Stimulated activated CD8-positive, alpha-beta memory T cell treated with anti-CD3 and anti-CD28 coated beads, Interleukin-12 subunit alpha, Interleukin-12 subunit beta, amount 100 ng/mL, for 24 hours (primary cell): ENCODE data around the gene NBEAL1.
"Not testable (repeated sequence)": the region's sequence is repeated elsewhere in the genome, so short reads cannot be mapped to it uniquely, and the experiment has no call there.

Experiments used
- DNase-seq: peaks from one replicate; pipeline ENCODE4 v3.0.0-alpha.2; 2020; ENCODE audit errors: extremely low read depth

NBEAL1 gene

DNA sequence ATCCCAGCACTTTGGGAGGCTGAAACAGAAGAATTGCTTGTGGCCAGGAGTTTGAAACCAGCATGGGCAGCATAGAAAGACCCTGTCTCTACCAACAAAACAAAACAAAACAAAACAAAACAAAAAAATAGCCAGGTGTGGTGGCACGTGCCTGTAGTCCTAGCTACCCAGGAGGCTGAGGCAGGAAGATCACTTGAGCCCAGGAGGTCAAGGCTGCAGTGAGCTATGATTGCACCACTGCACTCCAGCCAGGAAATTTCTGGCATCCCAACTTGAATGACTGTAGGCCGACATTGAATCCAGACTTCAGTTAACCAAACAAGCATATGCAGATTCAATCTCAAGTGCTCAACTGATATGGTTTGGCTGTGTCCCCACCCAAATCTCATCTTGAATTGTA is 215.0 kb downstream of the NBEAL1 start:
- DNase-seq: not testable (repeated sequence)

GRCh38 chr2:203237346-203238238 is 222.9 kb downstream of the NBEAL1 start:
- DNase-seq: no peak

- DNase-seq: no peak
Observed at GRCh38 chr2:203238292-203238703, 223.6 kb downstream of the NBEAL1 start.

GRCh38 chr2:203238704-203239526 is 224.2 kb downstream of the NBEAL1 start, which contains the start of gene CYP20A1:
Gene CYP20A1, plus strand, starts transcription at chr2:203239018. Its CDS starts 45 bp downstream, at chr2:203239063.
- DNase-seq: peak; percentile 96

DNA sequence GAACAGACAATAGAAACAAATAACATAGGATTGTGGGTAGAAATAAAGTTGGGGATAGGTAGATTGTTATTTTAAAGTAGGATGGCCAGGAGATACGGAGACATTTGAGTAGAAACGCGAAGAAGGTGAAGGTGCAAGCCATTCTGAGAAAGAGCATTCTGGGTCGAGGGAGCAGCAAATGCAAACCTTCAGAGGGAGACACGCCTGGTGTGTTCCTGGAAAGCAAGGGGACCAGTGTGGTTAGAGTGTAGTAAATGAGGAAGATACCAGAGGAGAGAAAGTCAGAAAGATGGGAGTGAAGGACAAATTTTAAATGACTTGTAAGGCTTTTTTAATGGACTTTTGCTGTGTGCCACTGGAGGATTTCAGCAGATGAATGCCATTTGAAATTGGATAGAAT is 225.8 kb downstream of the NBEAL1 start:
- no peak for DNase-seq

DNA sequence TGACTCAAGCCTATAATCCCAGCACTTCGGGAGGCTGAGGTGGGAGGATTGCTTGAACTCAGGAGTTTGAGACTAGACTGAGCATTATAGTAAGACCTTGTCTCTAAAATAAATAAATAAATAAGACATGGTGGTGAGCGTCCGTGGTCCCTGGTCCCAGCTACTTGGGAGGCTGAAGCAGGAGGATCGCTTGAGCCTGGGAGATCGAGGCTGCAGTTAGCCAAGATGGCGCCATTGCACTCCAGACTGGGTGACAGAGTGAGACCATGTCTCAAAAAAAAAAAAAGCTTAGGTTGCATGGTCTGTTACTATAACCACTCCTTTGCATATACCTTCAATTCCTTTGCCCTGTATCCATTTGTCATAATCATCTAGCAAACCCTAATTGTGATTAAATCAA is 227.8 kb downstream of the NBEAL1 start:
- no peak for DNase-seq

DNA sequence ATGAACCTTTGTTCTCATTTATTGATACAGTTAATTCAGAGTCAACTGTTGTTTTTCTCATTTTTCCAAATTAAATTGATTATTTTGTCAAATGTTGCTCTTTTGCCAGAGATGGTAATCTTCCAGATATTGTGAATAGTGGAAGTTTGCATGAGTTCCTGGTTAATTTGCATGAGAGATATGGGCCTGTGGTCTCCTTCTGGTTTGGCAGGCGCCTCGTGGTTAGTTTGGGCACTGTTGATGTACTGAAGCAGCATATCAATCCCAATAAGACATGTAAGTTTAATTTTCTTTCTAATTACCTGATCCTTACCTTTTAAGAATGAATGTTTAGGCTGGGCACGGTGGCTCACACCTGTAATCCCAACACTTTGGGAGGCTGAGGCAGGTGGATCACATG is 232.0 kb downstream of the NBEAL1 start:
- no peak for DNase-seq

GRCh38 chr2:203252818-203253217 is 238.1 kb downstream of the NBEAL1 start:
- no peak for DNase-seq

- DNase-seq: not testable (repeated sequence)
Observed at GRCh38 chr2:203253422-203254095, 238.9 kb downstream of the NBEAL1 start.

DNA sequence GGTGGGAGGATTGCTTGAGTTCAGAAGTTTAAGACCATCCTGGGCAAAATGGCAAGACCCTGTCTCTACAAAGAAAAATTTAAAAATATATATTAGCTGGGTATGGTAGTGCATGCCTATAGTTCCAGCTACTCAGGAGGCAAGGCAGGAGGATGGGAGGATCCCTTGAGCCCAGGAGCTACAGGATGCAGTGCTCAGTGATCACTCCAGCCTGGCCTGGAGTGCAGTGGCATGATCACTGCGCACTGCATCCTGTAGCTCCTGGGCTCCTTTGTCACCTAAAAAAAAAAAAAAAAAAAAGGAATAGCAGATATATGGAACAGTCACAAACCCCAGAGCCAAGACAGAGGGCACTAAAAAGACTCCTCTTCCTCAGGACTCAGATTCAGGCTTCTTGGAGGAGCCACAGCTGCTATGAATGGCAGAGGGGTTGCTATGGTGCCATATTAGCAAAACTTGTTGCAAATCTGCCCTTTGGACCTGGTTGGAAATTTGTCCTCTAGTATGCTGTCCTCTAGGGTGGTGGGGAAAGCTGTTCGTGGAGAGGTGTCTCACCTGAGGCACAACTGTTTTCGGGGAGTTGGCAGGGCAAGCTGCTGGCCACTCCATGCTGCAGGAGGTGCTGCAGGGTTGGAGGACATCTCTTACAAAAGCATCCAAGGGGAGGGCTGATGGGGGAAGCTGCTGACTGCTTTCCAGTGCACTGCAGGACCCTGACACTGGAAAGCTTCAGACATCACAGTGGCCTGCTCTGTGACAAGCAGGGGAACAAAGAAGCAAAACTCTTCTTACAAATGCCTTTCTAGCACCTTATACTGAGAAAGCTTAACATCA is 246.9 kb downstream of the NBEAL1 start:
- DNase-seq: no peak
